HCT116 (cell line): ENCODE data around the gene GAB2. TPM values are rescaled to one million over a fixed set of nuclear protein-coding genes. Genes with fewer than 3 reads are reported as not detected.

ENCODE experiments used
- ATAC-seq: fragments of 200-7000 bp; cut with Tn5 transposase; 2 replicates; pipeline ENCODE4 v1.9.1; 2020; ENCODE audit warnings: mild to moderate bottlenecking, moderate library complexity
- BruUV-seq: library from RNA; stranded (reverse); fragments of 400-500 nt; replicated peaks from 2 replicates; lab custom pipeline; 2021; lab: Mats Ljungman, UMichigan
- CTCF ChIA-PET: fragments of 300-600 bp; sonication (Branson Sonifier 250); formaldehyde crosslinking; loops from one replicate; lab custom pipeline; 2021; ENCODE audit warnings: antibody characterized with exemption; lab: Charles Lee
- POLR2A ChIA-PET: fragments of 300-600, 350-600 bp; sonication (Branson Sonifier 250); formaldehyde crosslinking; loops from one replicate; lab custom pipeline; 2021; ENCODE audit warnings: antibody characterized with exemption; lab: Charles Lee
- RAD21 ChIA-PET, 2 experiments: fragments of 300-600 bp; sonication (Branson Sonifier 250); formaldehyde crosslinking; loops; one replicate each; lab custom pipeline; 2023; ENCODE audit warnings: low total read pairs in 2 of 2; ENCODE audit not compliant: uncharacterized antibody in 2 of 2, unreplicated experiment in 2 of 2, low non-redundant PET in 1 of 2; lab: Charles Lee
- DNase-seq: peaks from one replicate; pipeline ENCODE4 v3.0.0-alpha.2; 2010; ENCODE audit warnings: low read depth, low spot score
- H2AFZ ChIP-seq: fragments of 200-600 bp; shearing (Covaris generic), sonication (generic); 2 replicates; pipeline ENCODE4 v1.6.1; 2017; ENCODE audit warnings: low read depth, mixed run types, mixed read lengths, antibody characterized with exemption, low read length; ENCODE audit not compliant: poor library complexity, severe bottlenecking
- H3K27ac ChIP-seq: 2 replicates; pipeline ENCODE4 v1.5.1; 2012; ENCODE audit warnings: low read depth, low read length
- H3K27me3 ChIP-seq: fragments of 200-600 bp; sonication (generic); 2 replicates; pipeline ENCODE4 v1.6.1; 2016; ENCODE audit warnings: mixed run types, low read length, mixed read lengths; ENCODE audit not compliant: insufficient read depth
- H3K36me3 ChIP-seq, 2 experiments: fragments of 200-500 bp in 1 of 2; fragments of 200-600 bp in 1 of 2; sonication (Bioruptor generic) in 1 of 2; sonication (generic) in 1 of 2; 2 replicates each; pipeline versions ENCODE4 v1.5.1 to v1.6.1; 2014 to 2016; ENCODE audit warnings: low read length in 2 of 2, inconsistent platforms in 1 of 2, mixed read lengths in 1 of 2, mixed run types in 1 of 2; ENCODE audit not compliant: insufficient read depth in 2 of 2, control insufficient read depth in 1 of 2
- H3K4me1 ChIP-seq, 2 experiments: fragments of 200-600 bp in 1 of 2; sonication (generic) in 1 of 2; 2 replicates each; pipeline versions ENCODE4 v1.5.1 to v1.6.1; 2012 to 2017; ENCODE audit warnings: low read length in 2 of 2, inconsistent platforms in 1 of 2, mild to moderate bottlenecking in 1 of 2, mixed read lengths in 1 of 2, mixed run types in 1 of 2, moderate library complexity in 1 of 2; ENCODE audit not compliant: insufficient read depth in 2 of 2, control insufficient read depth in 1 of 2
- H3K4me2 ChIP-seq: fragments of 200-600 bp; sonication (generic); 2 replicates; pipeline ENCODE4 v1.6.1; 2017; ENCODE audit warnings: mixed run types, low read length, mixed read lengths
- H3K4me3 ChIP-seq, 2 experiments: fragments of 200-600 bp in 1 of 2; sonication (generic) in 1 of 2; replicated peaks in 1 of 2; 2 replicates each; pipeline ENCODE4 v1.5.1; 2011 to 2016; ENCODE audit warnings: low read length in 2 of 2, control low read depth in 1 of 2, low read depth in 1 of 2, mild to moderate bottlenecking in 1 of 2, mixed read lengths in 1 of 2, mixed run types in 1 of 2
- H3K79me2 ChIP-seq: fragments of 200-600 bp; sonication (generic); 2 replicates; pipeline ENCODE4 v1.6.1; 2017; ENCODE audit warnings: mild to moderate bottlenecking, mixed run types, low read length, moderate library complexity, mixed read lengths; ENCODE audit not compliant: insufficient read depth
- H3K9ac ChIP-seq: fragments of 200-600 bp; sonication (generic); 2 replicates; pipeline ENCODE4 v1.6.1; 2016; ENCODE audit warnings: low read length, mixed read lengths
- H3K9me2 ChIP-seq: fragments of 200-600 bp; sonication (generic), shearing (Covaris generic); 2 replicates; pipeline ENCODE4 v1.6.1; 2017; ENCODE audit warnings: mixed run types, mild to moderate bottlenecking, moderate library complexity; ENCODE audit not compliant: insufficient read depth
- H3K9me3 ChIP-seq, 2 experiments: fragments of 200-500 bp in 1 of 2; fragments of 200-600 bp in 1 of 2; sonication (Bioruptor generic) in 1 of 2; sonication (generic) in 1 of 2; 2 replicates each; pipeline ENCODE4 v1.6.1; 2014 to 2017; ENCODE audit warnings: low read length in 2 of 2, mixed read lengths in 2 of 2, inconsistent platforms in 1 of 2, low read depth in 1 of 2, mild to moderate bottlenecking in 1 of 2, mixed run types in 1 of 2, moderate library complexity in 1 of 2; ENCODE audit not compliant: control insufficient read depth in 1 of 2, insufficient read depth in 1 of 2
- H4K20me1 ChIP-seq: fragments of 200-600 bp; sonication (generic), shearing (Covaris generic); 2 replicates; pipeline ENCODE4 v1.6.1; 2017; ENCODE audit warnings: mixed run types, mild to moderate bottlenecking, moderate library complexity; ENCODE audit not compliant: insufficient read depth
- CEBPB ChIP-seq: IDR thresholded peaks from 2 replicates; pipeline ENCODE4 v1.6.1; 2012; ENCODE audit warnings: low read depth
- CTCF ChIP-seq, 3 experiments: fragments of 200-600 bp in 1 of 3; sonication (generic) in 1 of 3; IDR thresholded peaks in 2 of 3; conservative IDR thresholded peaks in 1 of 3; 2 replicates each; pipeline ENCODE4 v1.5.1; 2012 to 2017; ENCODE audit warnings: low read depth in 2 of 3, low read length in 2 of 3, antibody characterized with exemption in 1 of 3, borderline replicate concordance in 1 of 3, control low read depth in 1 of 3, mild to moderate bottlenecking in 1 of 3, mixed read lengths in 1 of 3, mixed run types in 1 of 3, moderate library complexity in 1 of 3; ENCODE audit not compliant: insufficient read depth in 1 of 3
- EZH2 ChIP-seq: fragments of 200-600 bp; sonication (generic); IDR thresholded peaks from 2 replicates; pipeline ENCODE4 v1.6.1; 2017; ENCODE audit warnings: antibody characterized with exemption, mixed run types
- POLR2AphosphoS5 ChIP-seq: IDR thresholded peaks from 2 replicates; pipeline ENCODE4 v1.6.1; 2011; ENCODE audit warnings: mild to moderate bottlenecking, low read depth, low read length, moderate library complexity
- RAD21 ChIP-seq: IDR thresholded peaks from 2 replicates; pipeline ENCODE4 v1.6.1; 2012; ENCODE audit warnings: low read depth, mild to moderate bottlenecking
- REST ChIP-seq: IDR thresholded peaks from 2 replicates; pipeline ENCODE4 v1.6.1; 2012; ENCODE audit warnings: low read depth
- SP1 ChIP-seq: IDR thresholded peaks from 2 replicates; pipeline ENCODE4 v1.6.1; 2012; ENCODE audit warnings: low read depth
- SRF ChIP-seq: IDR thresholded peaks from 2 replicates; pipeline ENCODE4 v1.6.1; 2012; ENCODE audit warnings: low read depth
- TCF7L2 ChIP-seq: IDR thresholded peaks from 2 replicates; pipeline ENCODE4 v1.7.0; 2011; ENCODE audit warnings: borderline replicate concordance, inconsistent platforms; ENCODE audit not compliant: insufficient read depth, insufficient read length; ENCODE audit errors: extremely low read depth
- ZBTB33 ChIP-seq: IDR thresholded peaks from 2 replicates; pipeline ENCODE4 v1.6.1; 2011; ENCODE audit warnings: mild to moderate bottlenecking, low read length, moderate library complexity; ENCODE audit not compliant: insufficient replicate concordance; ENCODE audit errors: extremely low read depth
- intact Hi-C: fragments of 100-400 bp; cut with micrococcal nuclease; formaldehyde crosslinking; loops from 2 replicates; pipeline ENCODE4 v1.10.0; 2022
- total RNA-seq: library from RNA; stranded (reverse); gene quantifications from one replicate; pipeline ENCODE4 v1.2.1, GENCODE V29; 2021; ENCODE audit not compliant: unreplicated experiment

GAB2 gene
- total RNA-seq, 1 experiment from 2014 or later = 1.9 TPM

DNA sequence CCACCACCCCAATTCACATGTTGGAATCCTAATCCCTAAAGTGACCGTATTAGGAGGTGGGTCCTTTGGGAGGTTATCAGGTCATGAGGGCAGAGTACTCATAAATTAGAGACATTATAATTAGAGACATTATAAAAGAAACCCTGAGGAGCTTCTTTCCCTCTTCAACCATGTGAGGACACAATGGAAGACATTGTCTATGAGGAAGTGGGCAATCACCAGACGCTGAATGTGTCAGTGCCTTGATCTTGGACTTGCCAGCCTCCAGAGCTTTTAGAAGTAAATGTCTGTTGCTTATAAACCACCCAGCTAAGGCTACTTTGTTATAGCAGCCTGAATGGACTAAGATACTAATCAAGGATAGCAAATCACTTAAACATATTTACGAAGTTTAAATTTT lies 14.8 kb downstream of the GAB2 start:
- peaks cover 0 to 7% of the 10 kb centered on the region in 2 experiments; a peak in 2 of 4 replicates for H3K4me1 ChIP-seq
- no TSS peak for BruUV-seq
- H3K36me3 ChIP-seq = no peaks in the 10 kb centered on the region
- intact Hi-C loops = no loop called here
- ChIA-PET POLR2A (no interaction called here), RAD21 (no interaction called here), CTCF (no interaction called here)
- H3K4me3 ChIP-seq = no peak overlapping the region
- no peak for DNase-seq
- H2AFZ ChIP-seq = no peak overlapping the region
- TF ChIP-seq EZH2 (no peak), CTCF (IDR thresholded peaks at IDR 0.05 in 2 of 3, conservative IDR thresholded peaks at IDR 0.05 in 1 of 3; ENCODE audit: borderline replicate concordance in 1 of 3, insufficient read depth in 1 of 3, low read depth in 2 of 3, low read length in 2 of 3) (no peak), REST (no peak), TCF7L2 (no peak), POLR2AphosphoS5 (no peak), RAD21 (no peak), CEBPB (no peak), SRF (no peak), SP1 (no peak), ZBTB33 (no peak)
- no peak for ATAC-seq
- no peak overlapping the region for H3K9ac ChIP-seq
- H3K27ac ChIP-seq = no peak overlapping the region
- H4K20me1 ChIP-seq = no peaks in the 10 kb centered on the region
- H3K4me2 ChIP-seq = no peak overlapping the region
- H3K9me2 ChIP-seq = no peaks in the 10 kb centered on the region
- H3K27me3 ChIP-seq = no peaks in the 10 kb centered on the region
- H3K79me2 ChIP-seq = no peaks in the 10 kb centered on the region
- no peaks in the 10 kb centered on the region for H3K9me3 ChIP-seq
